ENCODE results near the gene XIST. TPM values are rescaled to one million over a fixed set of nuclear protein-coding genes. Genes with fewer than 3 reads are reported as not detected.

XIST gene
- total and polyA plus RNA-seq, 10 of the 15 experiments (the other 5 are each of a cell fraction or from before 2014, with no cell fraction given), result 39.1 to 787 (median 91.3) TPM

GRCh38 chrX:73836956-73837477, 15.5 kb downstream of the XIST start (continued):
- TF ChIP-seq EED (IDR thresholded peaks at IDR 0.05; ENCODE audit: low read depth) (no peak), SMC3 (IDR thresholded peaks at IDR 0.05; ENCODE audit: borderline replicate concordance, low read length) (no peak), TARDBP (IDR thresholded peaks at IDR 0.05; ENCODE audit: borderline replicate concordance) (no peak), CBX3 (IDR thresholded peaks at IDR 0.05; ENCODE audit: borderline replicate concordance, low read depth) (no peak), ZNF217 (IDR thresholded peaks at IDR 0.05) (no peak)

DNA sequence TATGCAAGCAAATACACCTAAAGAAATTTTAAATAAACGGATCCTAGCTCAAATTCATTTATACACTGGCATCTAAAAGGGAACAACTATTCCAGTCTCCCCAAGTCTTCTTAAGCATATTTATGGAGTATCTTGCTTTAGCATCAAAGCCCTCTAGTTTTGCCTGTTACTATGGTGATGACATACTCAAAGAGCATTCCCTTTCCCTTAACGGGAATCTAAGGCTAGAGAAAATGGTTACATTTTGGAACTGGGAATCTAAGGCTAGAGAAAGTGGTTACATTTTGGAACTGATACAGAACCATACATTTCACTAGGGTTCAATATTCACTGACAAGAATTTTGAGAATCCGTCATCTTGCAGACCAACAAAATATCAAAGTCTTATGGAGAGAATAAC, 18.3 kb downstream of the XIST start:
- Histone ChIP-seq H3K4me3 (no peak overlapping the region), H3K27me3 (replicated peaks in 1 of 2; ENCODE audit: control insufficient read depth in 2 of 2, insufficient read depth in 2 of 2, low read length in 1 of 2) (no peaks in the 10 kb centered on the region), H3K36me3 (ENCODE audit: control insufficient read depth in 2 of 2, insufficient read depth in 2 of 2, low read length in 1 of 2) (no peaks in the 10 kb centered on the region; a peak in 2 of 4 replicates), H3K79me2 (ENCODE audit: control insufficient read depth, insufficient read depth, low read length) (peaks cover 26% of the 10 kb centered on the region), H4K20me1 (ENCODE audit: control insufficient read depth, insufficient read depth) (peaks cover 3% of the 10 kb centered on the region; the same call in 1 of the 2 replicates), H3K9me3 (replicated peaks; ENCODE audit: control insufficient read depth, insufficient read depth, low read length) (no peaks in the 10 kb centered on the region), H3K4me1 (ENCODE audit: control insufficient read depth, insufficient read depth, low read length) (no peaks in the 10 kb centered on the region), H2AFZ (ENCODE audit: control insufficient read depth, low read depth, low read length) (no peak overlapping the region), H3K4me2 (ENCODE audit: control insufficient read depth, insufficient read depth) (no peak overlapping the region), H3K27ac (ENCODE audit: control insufficient read depth, insufficient read depth) (no peak overlapping the region), H3K9ac (ENCODE audit: control insufficient read depth, insufficient read depth, low read length) (no peak overlapping the region)
- ChIA-PET RAD21 (ENCODE audit: unreplicated experiment) (no interaction called here), SMC1A (ENCODE audit: uncharacterized antibody, unreplicated experiment) (no interaction called here), POLR2A (no interaction called here), CTCF (no interaction called here)
- intact Hi-C loops (cut with micrococcal nuclease; ENCODE audit: unreplicated experiment) (no loop called here), in situ Hi-C loops (cut with MboI) (no loop called here)
- DNase-seq (ENCODE audit: low read depth, low spot score), result no peak
- 49% methylated on average over 3 of the region's 3 CpGs for WGBS (ENCODE audit: insufficient coverage, insufficient replicate concordance, low lambda C conversion rate, missing lambda C conversion rate)
- no TSS peak for BruUV-seq (replicated peaks)
- TF ChIP-seq RAD21 (IDR thresholded peaks at IDR 0.05; ENCODE audit: insufficient read depth, low read depth, low read length), result no peak
- TF ChIP-seq ASH2L (IDR thresholded peaks at IDR 0.05; ENCODE audit: borderline replicate concordance, low read depth), result no peak
- TF ChIP-seq BHLHE40 (IDR thresholded peaks at IDR 0.05; ENCODE audit: borderline replicate concordance in 1 of 2, low read depth in 2 of 2, low read length in 1 of 2), result no peak
- TF ChIP-seq SIX5 (IDR thresholded peaks at IDR 0.05; ENCODE audit: low read depth, low read length, severe bottlenecking), result no peak
- TF ChIP-seq CHD2 (IDR thresholded peaks at IDR 0.05; ENCODE audit: borderline replicate concordance, low read depth, low read length), result no peak
- no peak for TF ChIP-seq EGR1 (IDR thresholded peaks at IDR 0.05; ENCODE audit: borderline replicate concordance in 1 of 2, low read depth in 2 of 2, low read length in 2 of 2)
- no peak for TF ChIP-seq STAT3 (IDR thresholded peaks at IDR 0.05; ENCODE audit: low read depth, low read length)
- no peak for TF ChIP-seq MTA2 (IDR thresholded peaks at IDR 0.05; ENCODE audit: low read depth)
- TF ChIP-seq IKZF1 (conservative IDR thresholded peaks at IDR 0.05), result no peak
- TF ChIP-seq ZNF592 (IDR thresholded peaks at IDR 0.05), result no peak
- TF ChIP-seq ZBTB11 (CRISPR knock-in tag; IDR thresholded peaks at IDR 0.05), result no peak
- no peak for TF ChIP-seq KAT2A (conservative IDR thresholded peaks at IDR 0.05; ENCODE audit: control insufficient read depth, low read depth, low read length)
- no peak for ATAC-seq
- FAIRE-seq, result no peak
